ENCODE measurements around the gene SORCS3.

SORCS3 gene

DNA sequence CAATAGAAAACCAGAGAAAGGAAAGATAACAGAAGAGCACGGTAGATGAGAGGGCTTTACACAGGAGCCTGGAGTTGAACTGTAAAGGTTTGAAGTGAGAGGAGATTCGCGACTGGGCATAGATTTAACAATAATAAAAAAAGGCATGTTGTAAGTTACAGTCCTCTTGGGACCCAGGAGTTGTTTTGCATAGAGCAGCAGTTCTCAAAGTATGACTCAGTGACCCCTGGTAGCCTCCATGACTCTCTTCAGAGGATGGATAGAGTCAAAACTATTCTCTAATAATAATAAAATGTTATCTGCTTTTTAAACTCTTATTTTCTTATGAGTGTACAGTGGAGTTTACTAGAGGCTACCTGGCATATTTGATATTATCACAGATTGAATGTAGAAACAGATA is 262.3 kb downstream of the SORCS3 start:
- Histone ChIP-seq H3K9me2 (replicated peaks; ENCODE audit: insufficient read depth, low read length) (no peaks in the 10 kb centered on the region), H3K36me3 (ENCODE audit: low read length) (no peaks in the 10 kb centered on the region), H3F3A (ENCODE audit: insufficient read depth) (no peaks in the 10 kb centered on the region), H3K9ac (ENCODE audit: low read length) (no peak overlapping the region), H3K27me3 (ENCODE audit: low read length) (no peaks in the 10 kb centered on the region), H3K27ac (ENCODE audit: low read depth, low read length) (no peak overlapping the region), H3K79me2 (ENCODE audit: insufficient read depth, low read length) (no peaks in the 10 kb centered on the region), H3K4me3 (ENCODE audit: insufficient read depth, low read length, poor library complexity, severe bottlenecking) (no peak overlapping the region), H4K20me1 (ENCODE audit: low read depth, low read length) (no peaks in the 10 kb centered on the region), H3K4me2 (ENCODE audit: low read depth, low read length, poor library complexity, severe bottlenecking) (no peak overlapping the region), H2AFZ (ENCODE audit: low read depth, low read length, severe bottlenecking) (no peak overlapping the region), H3K9me3 (ENCODE audit: insufficient read depth, low read length) (no peaks in the 10 kb centered on the region)
- TF ChIP-seq, protein P1, sequence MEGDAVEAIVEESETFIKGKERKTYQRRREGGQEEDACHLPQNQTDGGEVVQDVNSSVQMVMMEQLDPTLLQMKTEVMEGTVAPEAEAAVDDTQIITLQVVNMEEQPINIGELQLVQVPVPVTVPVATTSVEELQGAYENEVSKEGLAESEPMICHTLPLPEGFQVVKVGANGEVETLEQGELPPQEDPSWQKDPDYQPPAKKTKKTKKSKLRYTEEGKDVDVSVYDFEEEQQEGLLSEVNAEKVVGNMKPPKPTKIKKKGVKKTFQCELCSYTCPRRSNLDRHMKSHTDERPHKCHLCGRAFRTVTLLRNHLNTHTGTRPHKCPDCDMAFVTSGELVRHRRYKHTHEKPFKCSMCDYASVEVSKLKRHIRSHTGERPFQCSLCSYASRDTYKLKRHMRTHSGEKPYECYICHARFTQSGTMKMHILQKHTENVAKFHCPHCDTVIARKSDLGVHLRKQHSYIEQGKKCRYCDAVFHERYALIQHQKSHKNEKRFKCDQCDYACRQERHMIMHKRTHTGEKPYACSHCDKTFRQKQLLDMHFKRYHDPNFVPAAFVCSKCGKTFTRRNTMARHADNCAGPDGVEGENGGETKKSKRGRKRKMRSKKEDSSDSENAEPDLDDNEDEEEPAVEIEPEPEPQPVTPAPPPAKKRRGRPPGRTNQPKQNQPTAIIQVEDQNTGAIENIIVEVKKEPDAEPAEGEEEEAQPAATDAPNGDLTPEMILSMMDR (IDR thresholded peaks at IDR 0.05; ENCODE audit: insufficient read depth, low read length, poor library complexity, severe bottlenecking): no peak

DNA sequence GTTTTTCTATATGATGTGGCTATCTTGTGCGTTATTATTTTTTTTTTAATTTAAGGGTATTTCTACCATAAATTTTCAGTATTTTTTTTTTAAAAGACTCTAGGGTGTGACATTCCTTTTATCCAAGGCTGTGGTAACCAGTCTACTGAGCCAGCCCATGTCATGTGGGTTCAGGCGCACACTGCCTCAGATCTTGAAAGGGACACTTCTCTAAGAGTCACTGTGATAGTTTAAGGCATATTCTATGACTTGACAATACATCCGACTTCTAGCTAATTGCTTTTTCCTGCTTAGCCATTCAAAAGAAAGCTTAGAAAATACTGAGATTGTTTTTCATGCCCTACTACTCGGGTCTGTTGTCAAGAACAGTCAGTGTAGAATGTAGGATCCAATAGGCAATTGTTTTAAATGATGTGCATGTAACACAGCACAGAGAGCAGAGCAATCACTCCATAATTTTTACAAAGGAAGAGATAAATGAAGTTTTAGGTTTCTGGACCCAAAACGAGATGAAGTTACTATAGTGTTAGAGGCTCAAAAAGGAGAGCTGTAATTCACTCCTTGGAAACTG is 263.7 kb downstream of the SORCS3 start:
- H3F3A ChIP-seq (ENCODE audit: insufficient read depth): no peaks in the 10 kb centered on the region
- H2AFZ ChIP-seq (ENCODE audit: low read depth, low read length, severe bottlenecking): no peak overlapping the region
- no peak overlapping the region for H3K4me2 ChIP-seq (ENCODE audit: low read depth, low read length, poor library complexity, severe bottlenecking)
- no peak overlapping the region for H3K9ac ChIP-seq (ENCODE audit: low read length)
- no peaks in the 10 kb centered on the region for H4K20me1 ChIP-seq (ENCODE audit: low read depth, low read length)
- H3K36me3 ChIP-seq (ENCODE audit: low read length): no peaks in the 10 kb centered on the region
- H3K9me2 ChIP-seq (replicated peaks; ENCODE audit: insufficient read depth, low read length): no peaks in the 10 kb centered on the region
- H3K79me2 ChIP-seq (ENCODE audit: insufficient read depth, low read length): no peaks in the 10 kb centered on the region
- no peaks in the 10 kb centered on the region for H3K27me3 ChIP-seq (ENCODE audit: low read length)
- no peak overlapping the region for H3K4me3 ChIP-seq (ENCODE audit: insufficient read depth, low read length, poor library complexity, severe bottlenecking)
- H3K27ac ChIP-seq (ENCODE audit: low read depth, low read length): no peak overlapping the region
- no peaks in the 10 kb centered on the region for H3K9me3 ChIP-seq (ENCODE audit: insufficient read depth, low read length)
- no peak for TF ChIP-seq EZH2phosphoT487 (conservative IDR thresholded peaks at IDR 0.05; ENCODE audit: low read length)
- TF ChIP-seq, protein P1 (IDR thresholded peaks at IDR 0.05; ENCODE audit: insufficient read depth, low read length, poor library complexity, severe bottlenecking): no peak

DNA sequence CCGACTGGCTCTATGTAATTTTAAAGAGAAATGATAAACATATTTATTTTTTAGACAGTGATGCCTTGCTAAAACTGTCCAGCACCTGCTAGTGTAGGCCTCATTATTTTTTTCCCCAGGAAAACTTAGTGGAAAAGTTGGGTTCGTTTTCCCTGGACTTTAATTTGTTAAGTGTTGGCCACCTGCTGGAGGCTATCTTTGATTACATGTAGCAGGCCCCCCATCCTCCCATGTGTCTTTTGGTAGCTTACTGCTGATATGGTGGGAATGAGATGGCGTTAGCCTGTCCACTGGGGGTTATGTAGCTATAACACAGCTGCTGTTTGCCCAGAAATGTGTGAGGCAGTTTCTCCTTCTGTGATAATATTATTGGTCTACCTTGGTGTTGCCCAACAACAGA is 265.0 kb downstream of the SORCS3 start:
- Histone ChIP-seq H3K9me2 (replicated peaks; ENCODE audit: insufficient read depth, low read length) (no peaks in the 10 kb centered on the region), H3K36me3 (ENCODE audit: low read length) (no peaks in the 10 kb centered on the region), H3K4me3 (ENCODE audit: insufficient read depth, low read length, poor library complexity, severe bottlenecking) (no peak overlapping the region), H4K20me1 (ENCODE audit: low read depth, low read length) (no peaks in the 10 kb centered on the region), H3K79me2 (ENCODE audit: insufficient read depth, low read length) (no peaks in the 10 kb centered on the region), H3F3A (ENCODE audit: insufficient read depth) (no peaks in the 10 kb centered on the region), H3K9me3 (ENCODE audit: insufficient read depth, low read length) (no peaks in the 10 kb centered on the region), H3K4me2 (ENCODE audit: low read depth, low read length, poor library complexity, severe bottlenecking) (no peak overlapping the region), H2AFZ (ENCODE audit: low read depth, low read length, severe bottlenecking) (no peak overlapping the region), H3K27ac (ENCODE audit: low read depth, low read length) (no peak overlapping the region), H3K27me3 (ENCODE audit: low read length) (no peaks in the 10 kb centered on the region), H3K9ac (ENCODE audit: low read length) (no peak overlapping the region)
- TF ChIP-seq EZH2phosphoT487 (conservative IDR thresholded peaks at IDR 0.05; ENCODE audit: low read length): no peak
- TF ChIP-seq, protein P1 (IDR thresholded peaks at IDR 0.05; ENCODE audit: insufficient read depth, low read length, poor library complexity, severe bottlenecking): no peak
